Mesendoderm (in vitro differentiated cells): ENCODE measurements around the gene MVP.

Experiments
- DNase-seq: peaks from one replicate; pipeline ENCODE4 v3.0.0; 2013
- H2AK5ac ChIP-seq: 2 replicates; pipeline ENCODE4 v1.6.1; 2013; ENCODE audit warnings: low read length, inconsistent platforms
- H2BK120ac ChIP-seq: 2 replicates; pipeline ENCODE4 v1.6.1; 2013; ENCODE audit warnings: low read depth, mild to moderate bottlenecking, low read length, moderate library complexity, mixed read lengths
- H2BK15ac ChIP-seq: replicated peaks from 2 replicates; pipeline ENCODE4 v1.6.1; 2013; ENCODE audit warnings: low read depth, mild to moderate bottlenecking, moderate library complexity
- H2BK5ac ChIP-seq: 2 replicates; pipeline ENCODE4 v1.6.1; 2013; ENCODE audit warnings: low read length, inconsistent platforms
- H3K18ac ChIP-seq: 2 replicates; pipeline ENCODE4 v1.6.1; 2013; ENCODE audit warnings: mild to moderate bottlenecking, low read length, mixed read lengths
- H3K23ac ChIP-seq: one replicate; pipeline ENCODE4 v1.6.1; 2013; ENCODE audit warnings: low read length
- H3K27ac ChIP-seq: 2 replicates; pipeline ENCODE4 v1.5.1; 2013; ENCODE audit warnings: low read depth, mild to moderate bottlenecking, inconsistent platforms, low read length, moderate library complexity
- H3K27me3 ChIP-seq: 2 replicates; pipeline ENCODE4 v1.6.1; 2013; ENCODE audit warnings: low read length, control low read depth, mild to moderate bottlenecking, inconsistent platforms; ENCODE audit not compliant: insufficient read depth, poor library complexity
- H3K36me3 ChIP-seq: 2 replicates; pipeline ENCODE4 v1.6.1; 2013; ENCODE audit warnings: low read length, inconsistent platforms; ENCODE audit not compliant: control insufficient read depth, insufficient read depth
- H3K4ac ChIP-seq: one replicate; pipeline ENCODE4 v1.6.1; 2013; ENCODE audit warnings: low read depth, mild to moderate bottlenecking, low read length, moderate library complexity
- H3K4me1 ChIP-seq: 2 replicates; pipeline ENCODE4 v1.6.1; 2013; ENCODE audit warnings: low read depth, low read length, inconsistent platforms; ENCODE audit not compliant: control insufficient read depth
- H3K4me2 ChIP-seq: 2 replicates; pipeline ENCODE4 v1.6.1; 2013; ENCODE audit warnings: low read length
- H3K4me3 ChIP-seq: 2 replicates; pipeline ENCODE4 v1.5.1; 2013; ENCODE audit warnings: mild to moderate bottlenecking, low read length
- H3K56ac ChIP-seq: one replicate; pipeline ENCODE4 v1.6.1; 2013; ENCODE audit warnings: low read length
- H3K79me1 ChIP-seq: 2 replicates; pipeline ENCODE4 v1.6.1; 2013; ENCODE audit warnings: low read length, inconsistent platforms
- H3K79me2 ChIP-seq: 2 replicates; pipeline ENCODE4 v1.6.1; 2013; ENCODE audit warnings: mild to moderate bottlenecking, low read length; ENCODE audit not compliant: control insufficient read depth, insufficient read depth
- H3K9ac ChIP-seq: 2 replicates; pipeline ENCODE4 v1.6.1; 2013; ENCODE audit warnings: low read length, inconsistent platforms
- H4K5ac ChIP-seq: one replicate; pipeline ENCODE4 v1.6.1; 2013; ENCODE audit warnings: low read length
- H4K8ac ChIP-seq: one replicate; pipeline ENCODE4 v1.6.1; 2013; ENCODE audit warnings: low read depth, mild to moderate bottlenecking, control low read depth, low read length, moderate library complexity
- WGBS: extraction: QIAGEN DNeasy Blood & Tissue Kit; methylation state at CpG from one replicate; pipeline ENCODE4 v1.1.7; 2013; ENCODE audit warnings: low lambda C conversion rate, missing lambda C conversion rate; ENCODE audit not compliant: insufficient coverage; ENCODE audit errors: extremely low coverage; 5-methylcytosine and 5-hydroxymethylcytosine counted together

Gene MVP

GRCh38 chr16:29809850-29810698 lies 10.2 kb upstream of the MVP start:
- Histone ChIP-seq H4K8ac (no peak overlapping the region), H3K4me3 (no peak overlapping the region), H3K4me2 (peak overlapping the region; percentile 63), H2BK120ac (no peak overlapping the region), H2AK5ac (no peak overlapping the region), H3K23ac (no peak overlapping the region), H3K79me2 (peaks cover 26% of the 10 kb centered on the region), H3K18ac (no peak overlapping the region), H2BK5ac (no peak overlapping the region), H3K27me3 (no peaks in the 10 kb centered on the region), H2BK15ac (no peak overlapping the region), H3K9ac (peak overlapping the region; percentile 75), H4K5ac (no peak overlapping the region), H3K4me1 (peaks cover 23% of the 10 kb centered on the region), H3K27ac (peak overlapping the region; percentile 72), H3K36me3 (peaks cover 6% of the 10 kb centered on the region), H3K79me1 (peaks cover 5% of the 10 kb centered on the region), H3K56ac (peak overlapping the region; percentile 90), H3K4ac (no peak overlapping the region)
- no CpG with 5 or more reads among the region's 23 CpGs for WGBS
- peak; percentile 65 for DNase-seq

- H3K27ac ChIP-seq, result peak overlapping the region; percentile 72
- H2BK120ac ChIP-seq, result no peak overlapping the region
- no peak overlapping the region for H2BK15ac ChIP-seq
- H2AK5ac ChIP-seq, result no peak overlapping the region
- H3K18ac ChIP-seq, result no peak overlapping the region
- peak overlapping the region; percentile 63 for H3K4me2 ChIP-seq
- H3K9ac ChIP-seq, result peak overlapping the region; percentile 75
- peak overlapping the region; percentile 76 for H3K23ac ChIP-seq
- no peak overlapping the region for H2BK5ac ChIP-seq
- H4K8ac ChIP-seq, result no peak overlapping the region
- peaks cover 24% of the 10 kb centered on the region for H3K4me1 ChIP-seq
- no peak overlapping the region for H3K4ac ChIP-seq
- H3K4me3 ChIP-seq, result no peak overlapping the region
- peaks cover 6% of the 10 kb centered on the region for H3K36me3 ChIP-seq
- peaks cover 26% of the 10 kb centered on the region for H3K79me2 ChIP-seq
- no peak for DNase-seq
- H3K79me1 ChIP-seq, result peaks cover 5% of the 10 kb centered on the region
- H3K27me3 ChIP-seq, result no peaks in the 10 kb centered on the region
- no peak overlapping the region for H4K5ac ChIP-seq
- H3K56ac ChIP-seq, result peak overlapping the region; percentile 90
- WGBS, result no CpG with 5 or more reads among the region's 9 CpGs
Observed at GRCh38 chr16:29810699-29811169, 9.5 kb upstream of the MVP start.

GRCh38 chr16:29811170-29811895 lies 8.9 kb upstream of the MVP start:
- no peak overlapping the region for H3K4ac ChIP-seq
- peaks cover 24% of the 10 kb centered on the region for H3K4me1 ChIP-seq
- no peak overlapping the region for H2AK5ac ChIP-seq
- no peak overlapping the region for H4K8ac ChIP-seq
- WGBS, result no CpG with 5 or more reads among the region's 31 CpGs
- H4K5ac ChIP-seq, result no peak overlapping the region
- H3K56ac ChIP-seq, result peak overlapping the region; percentile 91
- H3K4me2 ChIP-seq, result peak overlapping the region; percentile 84
- no peak overlapping the region for H2BK120ac ChIP-seq
- H3K23ac ChIP-seq, result no peak overlapping the region
- H3K27me3 ChIP-seq, result no peaks in the 10 kb centered on the region
- H3K9ac ChIP-seq, result peak overlapping the region; percentile 78
- peak overlapping the region; percentile 43 for H2BK5ac ChIP-seq
- H3K79me2 ChIP-seq, result peaks cover 26% of the 10 kb centered on the region
- DNase-seq, result peak; percentile 99
- H3K4me3 ChIP-seq, result peak overlapping the region; percentile 26
- H3K18ac ChIP-seq, result no peak overlapping the region
- peaks cover 6% of the 10 kb centered on the region for H3K36me3 ChIP-seq
- H3K27ac ChIP-seq, result peak overlapping the region; percentile 76
- peaks cover 5% of the 10 kb centered on the region for H3K79me1 ChIP-seq
- H2BK15ac ChIP-seq, result no peak overlapping the region

- Histone ChIP-seq H3K23ac (peak within 1 kb of the TSS; percentile 69), H4K5ac (no peak within 1 kb of the TSS), H3K56ac (peak within 1 kb of the TSS; percentile 91), H3K4me1 (peaks cover 24% of the 10 kb centered on the region), H2BK15ac (no peak within 1 kb of the TSS), H3K79me2 (peaks cover 31% of the 10 kb centered on the region), H2AK5ac (no peak within 1 kb of the TSS), H3K4ac (no peak within 1 kb of the TSS), H3K9ac (peak within 1 kb of the TSS; percentile 88), H3K27me3 (no peaks in the 10 kb centered on the region), H4K8ac (no peak within 1 kb of the TSS), H3K79me1 (peaks cover 5% of the 10 kb centered on the region), H2BK5ac (peak within 1 kb of the TSS; percentile 43), H3K27ac (peak within 1 kb of the TSS; percentile 76), H3K4me3 (peak within 1 kb of the TSS; percentile 71), H2BK120ac (no peak within 1 kb of the TSS), H3K4me2 (peak within 1 kb of the TSS; percentile 89), H3K36me3 (peaks cover 6% of the 10 kb centered on the region), H3K18ac (peak within 1 kb of the TSS; percentile 28)
- DNase-seq, result peak; percentile 76
- no CpG with 5 or more reads among the region's 69 CpGs for WGBS
Observed at GRCh38 chr16:29811896-29812665, 8.2 kb upstream of the MVP start, which contains the start of gene PRRT2. Gene PRRT2 (plus strand): TSS chr16:29812193. CDS start chr16:29813055, 862 bp downstream.

GRCh38 chr16:29812754-29813643 lies 7.3 kb upstream of the MVP start:
- H3K36me3 ChIP-seq, result peaks cover 6% of the 10 kb centered on the region
- no peak for DNase-seq
- H3K27me3 ChIP-seq, result no peaks in the 10 kb centered on the region
- peaks cover 5% of the 10 kb centered on the region for H3K79me1 ChIP-seq
- no peak overlapping the region for H4K8ac ChIP-seq
- H3K4me1 ChIP-seq, result peaks cover 24% of the 10 kb centered on the region
- H2BK5ac ChIP-seq, result no peak overlapping the region
- peak overlapping the region; percentile 88 for H3K9ac ChIP-seq
- peak overlapping the region; percentile 91 for H3K56ac ChIP-seq
- H3K4ac ChIP-seq, result no peak overlapping the region
- no CpG with 5 or more reads among the region's 9 CpGs for WGBS
- H3K23ac ChIP-seq, result no peak overlapping the region
- H2BK120ac ChIP-seq, result no peak overlapping the region
- peaks cover 23% of the 10 kb centered on the region for H3K79me2 ChIP-seq
- no peak overlapping the region for H2BK15ac ChIP-seq
- peak overlapping the region; percentile 89 for H3K4me2 ChIP-seq
- no peak overlapping the region for H2AK5ac ChIP-seq
- H4K5ac ChIP-seq, result no peak overlapping the region
- peak overlapping the region; percentile 37 for H3K4me3 ChIP-seq
- no peak overlapping the region for H3K27ac ChIP-seq
- H3K18ac ChIP-seq, result no peak overlapping the region
